Aorta (tissue), 5 donors: ENCODE data around the gene ROMO1. TPM values are rescaled to one million over a fixed set of nuclear protein-coding genes. Genes with fewer than 3 reads are reported as not detected.

Experiments used
- ATAC-seq: fragments of 200-7000 bp; cut with Tn5 transposase; one replicate; pipeline ENCODE4 v1.9.1; 2022; ENCODE audit warnings: moderate library complexity; ENCODE audit not compliant: low FRiP score
- DNase-seq, 2 donors: peaks; one replicate each; pipeline ENCODE4 v3.0.0-alpha.2; 2020
- H3K27ac ChIP-seq, 2 donors: one replicate each; pipeline ENCODE4 v1.5.1; 2013; ENCODE audit warnings: low read length in 2 of 2, mild to moderate bottlenecking in 2 of 2, moderate library complexity in 2 of 2, control low read depth in 1 of 2, inconsistent platforms in 1 of 2, low read depth in 1 of 2
- H3K27me3 ChIP-seq, 2 donors: one replicate each; pipeline ENCODE4 v1.6.1; 2013; ENCODE audit warnings: control low read depth in 1 of 2, low read length in 1 of 2, mild to moderate bottlenecking in 1 of 2, moderate library complexity in 1 of 2; ENCODE audit not compliant: insufficient read depth in 2 of 2, control insufficient read depth in 1 of 2
- H3K36me3 ChIP-seq, 2 donors: one replicate each; pipeline ENCODE4 v1.6.1; 2013; ENCODE audit warnings: control low read depth in 1 of 2, low read length in 1 of 2, mild to moderate bottlenecking in 1 of 2; ENCODE audit not compliant: insufficient read depth in 2 of 2, control insufficient read depth in 1 of 2
- H3K4me1 ChIP-seq, 2 donors: one replicate each; pipeline ENCODE4 v1.6.1; 2013; ENCODE audit warnings: low read length in 2 of 2, control low read depth in 1 of 2, mild to moderate bottlenecking in 1 of 2, moderate library complexity in 1 of 2; ENCODE audit not compliant: insufficient read depth in 2 of 2, control insufficient read depth in 1 of 2
- H3K4me3 ChIP-seq, 2 donors: one replicate each; pipeline ENCODE4 v1.5.1; 2013; ENCODE audit warnings: low read length in 2 of 2, control low read depth in 1 of 2, mild to moderate bottlenecking in 1 of 2
- H3K9me3 ChIP-seq: one replicate; pipeline ENCODE4 v1.6.1; 2013; ENCODE audit warnings: mild to moderate bottlenecking, low read length; ENCODE audit not compliant: control insufficient read depth
- WGBS, 2 donors: extraction: QIAGEN DNeasy Blood & Tissue Kit; methylation state at CpG; one replicate each; pipeline ENCODE4 v1.1.7; 2013; 5-methylcytosine and 5-hydroxymethylcytosine counted together
- intact Hi-C, 2 donors: fragments of 100-400 bp; cut with DNase I; formaldehyde crosslinking; loops; one replicate each; pipeline versions ENCODE4 v1.14.2 to v1.15.0; 2022
- long read RNA-seq, 2 donors: library from polyadenylated mRNA; unstranded; transcript quantifications; one replicate each; pipeline ENCODE4 v2.0.0, GENCODE V29; 2020 to 2021
- polyA plus RNA-seq, 2 donors: library from polyadenylated mRNA; stranded (reverse); fragments of 200-250 nt; gene quantifications; one replicate each; pipeline ENCODE4 v1.2.3, GENCODE V29; 2013
- total RNA-seq, 2 donors: library from RNA; stranded (reverse); fragmentation: NEBNext Ultra II Directional; extraction: Animal tissue kit (Norgen Biotek cat#: 25700); gene quantifications; one replicate each; pipeline ENCODE4 v1.2.1, GENCODE V29; 2021
- donor health status: healthy with polysubstance abuse.
- donor health status: Bipolar disorder and iron deficiency.
- donor health status: DM: no; HTN: no; CAD: no.
- donor health status: DM: no; HTN: no; CAD: no.
- donor health status: DM: yes; HTN: yes; CAD: no.

Gene ROMO1
- total RNA-seq: 100 to 1,000 TPM in 1 of 2 donors, 10 to 100 TPM in 1; 78.5 to 102 TPM
- polyA plus RNA-seq: 100 to 1,000 TPM; 403 to 629 TPM
- long read RNA-seq, donor 1, transcript ROMO1-203 (3 exons, 422 nt): major isoform, 6 of 13 reads
- long read RNA-seq, donor 1, partial matches to known transcripts: 1 of 13 reads
- long read RNA-seq, donor 1, other reads (novel, unspliced or antisense): 2 of 13 reads
- long read RNA-seq, donor 2, transcript ROMO1-203 (3 exons, 422 nt): major isoform, 11 of 14 reads
- long read RNA-seq, donor 2, partial matches to known transcripts: 0 of 14 reads
- long read RNA-seq, donor 2, other reads (novel, unspliced or antisense): 0 of 14 reads

- H3K27me3 ChIP-seq: no peaks in the 10 kb centered on the region
- WGBS, 2 donors: 0% methylated on average over 66 to 81 of the region's 81 CpGs
- H3K27ac ChIP-seq: peak within 1 kb of the TSS in 1 of 2 donors; percentile 90
- peak; percentile 94 for ATAC-seq
- intact Hi-C loops: loop anchor here in 1 of 2 donors (10.0 kb wide), 1 partner anchor 235 kb away; no protein-coding TSS in a partner anchor
- DNase-seq: peak; percentile 90 to 96
- peaks cover 0 to 5% of the 10 kb centered on the region in 2 donors for H3K4me1 ChIP-seq
- H3K36me3 ChIP-seq: no peaks in the 10 kb centered on the region
- peak within 1 kb of the TSS; percentile 61 to 70 for H3K4me3 ChIP-seq
- H3K9me3 ChIP-seq: no peaks in the 10 kb centered on the region
Observed at GRCh38 chr20:35699127-35699956, at the start of gene ROMO1, which contains the start of gene NFS1. TSS of gene ROMO1 (plus strand) at chr20:35699405. CDS start at chr20:35699633, 228 bp downstream. TSS of gene NFS1 (minus strand) at chr20:35699352. CDS start at chr20:35699288, 64 bp downstream.

GRCh38 chr20:35650632-35651031 is 48.6 kb upstream of the ROMO1 start:
- Histone ChIP-seq H3K9me3 (no peaks in the 10 kb centered on the region), H3K27me3 (no peaks in the 10 kb centered on the region), H3K4me1 (peaks cover 0 to 3% of the 10 kb centered on the region in 2 donors), H3K4me3 (no peak overlapping the region), H3K36me3 (peaks cover 0 to 6% of the 10 kb centered on the region in 2 donors), H3K27ac (no peak overlapping the region)
- no peak for ATAC-seq
- intact Hi-C loops: no loop called here
- DNase-seq: no peak
- 72 to 73% methylated on average over 3 of the region's 3 CpGs for WGBS, 2 donors

DNA sequence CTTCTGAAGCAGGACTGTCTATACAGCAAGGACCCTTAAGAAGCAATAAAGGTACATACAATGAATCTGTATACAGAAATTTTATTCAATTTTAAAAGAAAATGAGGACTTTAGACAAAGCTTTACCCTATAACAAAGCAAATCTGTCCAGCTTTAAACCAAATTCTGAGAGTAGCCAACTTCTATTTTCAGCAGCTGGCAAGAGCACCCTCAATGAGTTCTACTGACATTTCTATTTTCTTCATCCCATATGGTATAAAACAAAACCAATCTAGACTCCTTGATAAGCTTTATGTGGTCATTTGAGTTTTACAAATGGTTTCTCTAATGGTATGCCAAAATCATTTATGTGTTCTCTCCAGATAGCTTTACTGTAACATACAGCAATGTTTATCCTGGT is 47.2 kb upstream of the ROMO1 start:
- Histone ChIP-seq H3K27ac (no peak overlapping the region), H3K4me1 (peaks cover 0 to 3% of the 10 kb centered on the region in 2 donors), H3K27me3 (no peaks in the 10 kb centered on the region), H3K36me3 (peaks cover 0 to 6% of the 10 kb centered on the region in 2 donors), H3K9me3 (no peaks in the 10 kb centered on the region), H3K4me3 (no peak overlapping the region)
- intact Hi-C loops: no loop called here
- DNase-seq (no peak), ATAC-seq (no peak)

- H3K4me1 ChIP-seq: peaks cover 0 to 3% of the 10 kb centered on the region in 2 donors
- 97 to 98% methylated on average over 13 of the region's 13 CpGs for WGBS, 2 donors
Observed at GRCh38 chr20:35652641-35653429, 46.4 kb upstream of the ROMO1 start.

GRCh38 chr20:35653430-35653734 is 45.8 kb upstream of the ROMO1 start:
- peaks cover 0 to 6% of the 10 kb centered on the region in 2 donors for H3K36me3 ChIP-seq
- H3K4me1 ChIP-seq: peaks cover 0 to 3% of the 10 kb centered on the region in 2 donors
- H3K4me3 ChIP-seq: no peak overlapping the region
- intact Hi-C loops: no loop called here
- no peaks in the 10 kb centered on the region for H3K9me3 ChIP-seq
- ATAC-seq (no peak), DNase-seq (no peak)
- 95 to 96% methylated on average over 3 of the region's 3 CpGs for WGBS, 2 donors
- H3K27me3 ChIP-seq: no peaks in the 10 kb centered on the region
- H3K27ac ChIP-seq: no peak overlapping the region

More at GRCh38 chr20:35652641-35653429, 46.4 kb upstream of the ROMO1 start:
- DNase-seq: no peak
- H3K27me3 ChIP-seq: no peaks in the 10 kb centered on the region
- no peak for ATAC-seq
- no peak overlapping the region for H3K27ac ChIP-seq
- H3K36me3 ChIP-seq: peaks cover 0 to 6% of the 10 kb centered on the region in 2 donors
- no peak overlapping the region for H3K4me3 ChIP-seq
- intact Hi-C loops: no loop called here
- no peaks in the 10 kb centered on the region for H3K9me3 ChIP-seq

DNA sequence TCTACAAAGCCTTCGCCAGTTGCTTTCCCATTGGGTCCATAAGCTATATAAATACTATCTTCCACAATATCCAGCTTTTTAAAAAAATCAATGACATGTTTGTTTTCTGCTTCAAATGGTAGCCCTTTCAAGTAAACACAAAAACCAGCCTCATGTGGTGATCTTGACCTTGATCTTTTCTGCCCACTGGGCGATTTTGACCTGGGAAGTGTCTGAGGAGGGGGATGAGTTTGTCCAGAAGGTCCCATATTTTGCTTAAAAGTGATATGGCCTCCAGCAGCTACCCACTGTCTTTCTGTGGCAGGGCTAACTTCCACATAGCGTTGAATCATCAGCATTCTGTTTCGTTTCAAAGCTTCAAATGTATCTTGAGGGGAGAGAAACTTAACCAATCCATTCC is 45.3 kb upstream of the ROMO1 start:
- no peak overlapping the region for H3K4me3 ChIP-seq
- DNase-seq (no peak), ATAC-seq (no peak)
- H3K9me3 ChIP-seq: no peaks in the 10 kb centered on the region
- H3K27ac ChIP-seq: no peak overlapping the region
- H3K27me3 ChIP-seq: no peaks in the 10 kb centered on the region
- H3K36me3 ChIP-seq: peaks cover 0 to 6% of the 10 kb centered on the region in 2 donors
- 91 to 96% methylated on average over 4 of the region's 4 CpGs for WGBS, 2 donors
- no peaks in the 10 kb centered on the region for H3K4me1 ChIP-seq
- intact Hi-C loops: no loop called here

GRCh38 chr20:35654415-35654814 is 44.8 kb upstream of the ROMO1 start:
- 93 to 94% methylated on average over 9 of the region's 9 CpGs for WGBS, 2 donors
- Histone ChIP-seq H3K4me3 (no peak overlapping the region), H3K9me3 (no peaks in the 10 kb centered on the region), H3K36me3 (peaks cover 0 to 6% of the 10 kb centered on the region in 2 donors), H3K4me1 (no peaks in the 10 kb centered on the region), H3K27me3 (no peaks in the 10 kb centered on the region), H3K27ac (no peak overlapping the region)
- intact Hi-C loops: no loop called here
- DNase-seq (no peak), ATAC-seq (no peak)

GRCh38 chr20:35657271-35657670 is 41.9 kb upstream of the ROMO1 start:
- DNase-seq: no peak
- Histone ChIP-seq H3K4me3 (no peak overlapping the region), H3K27me3 (no peaks in the 10 kb centered on the region), H3K4me1 (peaks cover 0 to 6% of the 10 kb centered on the region in 2 donors), H3K36me3 (peaks cover 0 to 6% of the 10 kb centered on the region in 2 donors), H3K9me3 (no peaks in the 10 kb centered on the region), H3K27ac (no peak overlapping the region)
- WGBS, 2 donors: 37 to 42% methylated on average over 1 of the region's 1 CpG
- no peak for ATAC-seq
- intact Hi-C loops: no loop called here
